Left ventricle myocardium inferior (tissue), 1 donor: ENCODE measurements around the gene CABLES1. TPM values are rescaled to one million over a fixed set of nuclear protein-coding genes. Genes with fewer than 3 reads are reported as not detected.

Experiments
- DNase-seq: peaks from one replicate; pipeline ENCODE4 v3.0.0-alpha.2; 2020
- H3K27ac ChIP-seq: fragments of 200-600 bp; replicated peaks from 2 replicates; pipeline ENCODE4 v1.8.0; 2021
- H3K27me3 ChIP-seq: fragments of 200-600 bp; 2 replicates; pipeline ENCODE4 v1.8.0; 2021; ENCODE audit warnings: low read depth
- H3K36me3 ChIP-seq: fragments of 200-600 bp; 2 replicates; pipeline ENCODE4 v1.8.0; 2021
- H3K4me1 ChIP-seq: fragments of 200-600 bp; 2 replicates; pipeline ENCODE4 v1.8.0; 2021
- H3K4me3 ChIP-seq: fragments of 200-600 bp; 2 replicates; pipeline ENCODE4 v1.8.0; 2021; ENCODE audit warnings: mild to moderate bottlenecking, moderate library complexity
- H3K9me3 ChIP-seq: fragments of 200-600 bp; replicated peaks from 2 replicates; pipeline ENCODE4 v1.8.0; 2021
- CTCF ChIP-seq: fragments of 200-600 bp; IDR thresholded peaks from 2 replicates; pipeline ENCODE4 v1.8.0; 2021; ENCODE audit warnings: antibody characterized with exemption, mild to moderate bottlenecking, borderline replicate concordance
- intact Hi-C: fragments of 100-400 bp; cut with micrococcal nuclease; formaldehyde crosslinking; loops from one replicate; pipeline ENCODE4 v1.11.0; 2022
- total RNA-seq: library from RNA; stranded (reverse); fragmentation: NEBNext Ultra II Directional; extraction: Animal tissue kit (Norgen Biotek cat#: 25700); gene quantifications from one replicate; pipeline ENCODE4 v1.2.1, GENCODE V29; 2021
- donor health status: DM: no; HTN: yes; CAD: no; lungs with severe emphysema.

CABLES1 gene
- total RNA-seq, 1 donor from 2014 or later, result 2.7 TPM

- TF ChIP-seq CTCF, result no peak
- intact Hi-C loops, result no loop called here
These were observed 47.3 kb downstream of the CABLES1 start for GRCh38 chr18:23182606-23183005.

GRCh38 chr18:23183411-23184150 lies 48.3 kb downstream of the CABLES1 start:
- H3K36me3 ChIP-seq, result no peaks in the 10 kb centered on the region
- intact Hi-C loops, result no loop called here
- H3K4me3 ChIP-seq, result no peak overlapping the region
- TF ChIP-seq CTCF, result no peak
- peak overlapping the region; percentile 9 for H3K27ac ChIP-seq
- DNase-seq, result no peak
- H3K4me1 ChIP-seq, result peaks cover 12% of the 10 kb centered on the region
- no peaks in the 10 kb centered on the region for H3K9me3 ChIP-seq
- H3K27me3 ChIP-seq, result peaks cover 13% of the 10 kb centered on the region

More at GRCh38 chr18:23182606-23183005, 47.3 kb downstream of the CABLES1 start:
- Histone ChIP-seq H3K27ac (no peak overlapping the region), H3K36me3 (no peaks in the 10 kb centered on the region), H3K9me3 (no peaks in the 10 kb centered on the region), H3K27me3 (peaks cover 22% of the 10 kb centered on the region), H3K4me3 (no peak overlapping the region), H3K4me1 (peaks cover 12% of the 10 kb centered on the region)
- no peak for DNase-seq

- Histone ChIP-seq H3K36me3 (no peaks in the 10 kb centered on the region), H3K4me1 (peaks cover 7% of the 10 kb centered on the region), H3K4me3 (no peak overlapping the region), H3K27me3 (no peaks in the 10 kb centered on the region), H3K27ac (no peak overlapping the region), H3K9me3 (no peaks in the 10 kb centered on the region)
- intact Hi-C loops, result no loop called here
- TF ChIP-seq CTCF, result no peak
- no peak for DNase-seq
These were observed 51.5 kb downstream of the CABLES1 start for GRCh38 chr18:23186781-23187180.

GRCh38 chr18:23188068-23188760 lies 52.9 kb downstream of the CABLES1 start:
- Histone ChIP-seq H3K4me3 (no peak overlapping the region), H3K27me3 (no peaks in the 10 kb centered on the region), H3K4me1 (peaks cover 19% of the 10 kb centered on the region), H3K9me3 (no peaks in the 10 kb centered on the region), H3K27ac (no peak overlapping the region), H3K36me3 (no peaks in the 10 kb centered on the region)
- TF ChIP-seq CTCF, result no peak
- no peak for DNase-seq
- intact Hi-C loops, result no loop called here

GRCh38 chr18:23189099-23189498 lies 53.8 kb downstream of the CABLES1 start:
- intact Hi-C loops, result no loop called here
- H3K4me1 ChIP-seq, result peaks cover 20% of the 10 kb centered on the region
- no peak overlapping the region for H3K4me3 ChIP-seq
- no peak for TF ChIP-seq CTCF
- H3K36me3 ChIP-seq, result no peaks in the 10 kb centered on the region
- no peaks in the 10 kb centered on the region for H3K27me3 ChIP-seq
- H3K27ac ChIP-seq, result no peak overlapping the region
- no peaks in the 10 kb centered on the region for H3K9me3 ChIP-seq
- no peak for DNase-seq
